ENCODE data around the gene SH3D19.

- TF ChIP-seq POLR2A (IDR thresholded peaks at IDR 0.05) = no peak
- TF ChIP-seq, protein P1, sequence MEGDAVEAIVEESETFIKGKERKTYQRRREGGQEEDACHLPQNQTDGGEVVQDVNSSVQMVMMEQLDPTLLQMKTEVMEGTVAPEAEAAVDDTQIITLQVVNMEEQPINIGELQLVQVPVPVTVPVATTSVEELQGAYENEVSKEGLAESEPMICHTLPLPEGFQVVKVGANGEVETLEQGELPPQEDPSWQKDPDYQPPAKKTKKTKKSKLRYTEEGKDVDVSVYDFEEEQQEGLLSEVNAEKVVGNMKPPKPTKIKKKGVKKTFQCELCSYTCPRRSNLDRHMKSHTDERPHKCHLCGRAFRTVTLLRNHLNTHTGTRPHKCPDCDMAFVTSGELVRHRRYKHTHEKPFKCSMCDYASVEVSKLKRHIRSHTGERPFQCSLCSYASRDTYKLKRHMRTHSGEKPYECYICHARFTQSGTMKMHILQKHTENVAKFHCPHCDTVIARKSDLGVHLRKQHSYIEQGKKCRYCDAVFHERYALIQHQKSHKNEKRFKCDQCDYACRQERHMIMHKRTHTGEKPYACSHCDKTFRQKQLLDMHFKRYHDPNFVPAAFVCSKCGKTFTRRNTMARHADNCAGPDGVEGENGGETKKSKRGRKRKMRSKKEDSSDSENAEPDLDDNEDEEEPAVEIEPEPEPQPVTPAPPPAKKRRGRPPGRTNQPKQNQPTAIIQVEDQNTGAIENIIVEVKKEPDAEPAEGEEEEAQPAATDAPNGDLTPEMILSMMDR (IDR thresholded peaks at IDR 0.05) = peak in 5 of 6 experiments; percentile 45 to 79 (median 64)
Observed at GRCh38 chr4:151117371-151117962, 207.9 kb downstream of the SH3D19 start.

Data from esophagus squamous epithelium (tissue), 4 donors.